ENCODE measurements around the gene PNKP. TPM values are rescaled to one million over a fixed set of nuclear protein-coding genes. Genes with fewer than 3 reads are reported as not detected.

PNKP gene
- total RNA-seq, 1 experiment from 2014 or later: 90.3 TPM

DNA sequence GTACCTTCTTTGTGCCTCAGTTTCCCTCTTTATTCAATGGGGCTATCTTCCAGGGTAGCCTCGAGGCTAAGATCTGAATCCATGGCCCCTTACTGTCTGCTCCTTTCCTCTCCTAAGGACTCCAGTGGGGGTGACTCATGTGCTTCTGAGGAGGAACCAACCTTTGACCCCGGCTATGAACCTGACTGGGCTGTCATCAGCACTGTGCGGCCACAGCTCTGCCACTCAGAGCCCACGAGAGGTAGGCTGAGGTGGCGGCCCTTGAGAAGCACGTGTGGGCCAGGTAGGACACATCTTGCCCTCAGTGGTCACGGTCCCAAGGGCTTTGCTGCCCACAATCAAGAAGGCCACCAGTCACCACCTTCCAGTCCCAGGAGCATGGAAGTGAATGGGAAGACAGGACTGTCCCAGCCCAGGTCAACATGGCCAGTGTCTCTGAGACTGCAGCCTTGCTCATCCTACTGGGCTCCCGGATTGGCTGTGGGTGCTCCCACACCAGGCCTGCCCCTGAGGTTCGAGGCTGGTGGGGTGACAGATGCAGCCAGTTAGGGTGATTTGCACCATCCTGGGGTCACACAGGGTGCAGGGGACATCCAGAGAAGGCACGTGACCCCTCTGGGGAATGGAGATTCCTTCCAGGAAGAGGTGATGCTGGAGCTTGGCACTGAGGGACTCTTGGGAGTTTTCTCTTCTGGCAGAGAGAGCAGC, 12.9 kb upstream of the PNKP start:
- BruUV-seq (replicated peaks): no TSS peak
- CTCF ChIA-PET: interaction anchor here (0.7 kb wide), 1 partner anchor 68 kb away, joined by 3 read pairs; no protein-coding TSS in a partner anchor
- Mint-ChIP-seq H3K36me3 (ENCODE audit: insufficient read depth, unreplicated experiment) (peaks cover 74% of the 10 kb centered on the region), H3K27ac (ENCODE audit: low read depth, unreplicated experiment) (no peak overlapping the region), H3K4me1 (ENCODE audit: insufficient read depth, unreplicated experiment) (peaks cover 8% of the 10 kb centered on the region), H3K4me3 (ENCODE audit: unreplicated experiment) (no peak overlapping the region), H3K9me3 (ENCODE audit: unreplicated experiment) (no peaks in the 10 kb centered on the region), H3K27me3 (ENCODE audit: insufficient read depth, unreplicated experiment) (no peaks in the 10 kb centered on the region)
- TF ChIP-seq, protein P1, sequence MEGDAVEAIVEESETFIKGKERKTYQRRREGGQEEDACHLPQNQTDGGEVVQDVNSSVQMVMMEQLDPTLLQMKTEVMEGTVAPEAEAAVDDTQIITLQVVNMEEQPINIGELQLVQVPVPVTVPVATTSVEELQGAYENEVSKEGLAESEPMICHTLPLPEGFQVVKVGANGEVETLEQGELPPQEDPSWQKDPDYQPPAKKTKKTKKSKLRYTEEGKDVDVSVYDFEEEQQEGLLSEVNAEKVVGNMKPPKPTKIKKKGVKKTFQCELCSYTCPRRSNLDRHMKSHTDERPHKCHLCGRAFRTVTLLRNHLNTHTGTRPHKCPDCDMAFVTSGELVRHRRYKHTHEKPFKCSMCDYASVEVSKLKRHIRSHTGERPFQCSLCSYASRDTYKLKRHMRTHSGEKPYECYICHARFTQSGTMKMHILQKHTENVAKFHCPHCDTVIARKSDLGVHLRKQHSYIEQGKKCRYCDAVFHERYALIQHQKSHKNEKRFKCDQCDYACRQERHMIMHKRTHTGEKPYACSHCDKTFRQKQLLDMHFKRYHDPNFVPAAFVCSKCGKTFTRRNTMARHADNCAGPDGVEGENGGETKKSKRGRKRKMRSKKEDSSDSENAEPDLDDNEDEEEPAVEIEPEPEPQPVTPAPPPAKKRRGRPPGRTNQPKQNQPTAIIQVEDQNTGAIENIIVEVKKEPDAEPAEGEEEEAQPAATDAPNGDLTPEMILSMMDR (IDR thresholded peaks at IDR 0.05; ENCODE audit: unreplicated experiment): no peak
- intact Hi-C loops (cut with micrococcal nuclease): no loop called here
- POLR2A ChIA-PET: no interaction called here
- DNase-seq (ENCODE audit: unreplicated experiment): no peak

DNA sequence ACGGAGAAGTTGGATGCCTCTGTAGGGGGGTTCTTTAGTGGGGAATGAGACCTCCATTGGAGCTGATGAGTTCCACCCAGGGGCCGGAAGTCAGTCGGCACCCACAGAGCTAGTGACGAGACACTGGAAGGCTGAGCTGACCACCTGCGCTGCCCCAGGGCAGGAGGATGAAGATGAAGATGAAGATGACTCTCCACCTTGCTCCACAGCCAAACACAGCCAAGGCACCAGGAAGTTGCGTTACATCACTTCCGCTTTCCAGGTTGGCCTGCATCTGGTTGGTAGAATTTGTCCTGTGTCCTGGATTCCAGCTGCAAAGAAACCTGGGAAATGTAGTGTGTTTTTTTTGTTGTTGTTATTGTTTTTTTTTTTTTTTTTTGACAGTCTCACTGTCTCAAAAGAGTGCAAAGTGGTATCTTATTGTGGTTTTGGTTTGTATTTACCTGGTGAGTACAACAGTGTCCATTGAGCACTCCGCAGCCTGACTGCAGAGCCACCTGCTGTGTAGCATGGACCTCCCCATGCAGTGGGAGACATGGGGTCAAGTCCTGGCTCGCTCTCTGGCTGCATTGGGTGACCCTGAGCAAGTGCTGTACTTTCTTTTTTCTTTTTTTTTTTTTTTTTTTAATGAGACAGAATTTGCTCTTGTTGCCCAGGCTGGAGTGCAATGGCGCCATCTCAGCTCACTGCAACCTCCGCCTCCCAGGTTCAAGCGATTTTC, 12.0 kb upstream of the PNKP start:
- Mint-ChIP-seq H3K36me3 (ENCODE audit: insufficient read depth, unreplicated experiment) (peaks cover 65% of the 10 kb centered on the region), H3K4me1 (ENCODE audit: insufficient read depth, unreplicated experiment) (peaks cover 10% of the 10 kb centered on the region), H3K9me3 (ENCODE audit: unreplicated experiment) (no peaks in the 10 kb centered on the region), H3K27me3 (ENCODE audit: insufficient read depth, unreplicated experiment) (no peaks in the 10 kb centered on the region), H3K27ac (ENCODE audit: low read depth, unreplicated experiment) (no peak overlapping the region), H3K4me3 (ENCODE audit: unreplicated experiment) (no peak overlapping the region)
- ChIA-PET POLR2A (interaction anchor here (0.6 to 1.1 kb wide), 3 partner anchors 16 to 239 kb away, joined by 3 read pairs; partner anchors contain the start of gene RRAS), CTCF (no interaction called here)
- intact Hi-C loops (cut with micrococcal nuclease): no loop called here
- TF ChIP-seq, protein P1 (IDR thresholded peaks at IDR 0.05; ENCODE audit: unreplicated experiment): no peak
- DNase-seq (ENCODE audit: unreplicated experiment): no peak
- no TSS peak for BruUV-seq (replicated peaks)

DNA sequence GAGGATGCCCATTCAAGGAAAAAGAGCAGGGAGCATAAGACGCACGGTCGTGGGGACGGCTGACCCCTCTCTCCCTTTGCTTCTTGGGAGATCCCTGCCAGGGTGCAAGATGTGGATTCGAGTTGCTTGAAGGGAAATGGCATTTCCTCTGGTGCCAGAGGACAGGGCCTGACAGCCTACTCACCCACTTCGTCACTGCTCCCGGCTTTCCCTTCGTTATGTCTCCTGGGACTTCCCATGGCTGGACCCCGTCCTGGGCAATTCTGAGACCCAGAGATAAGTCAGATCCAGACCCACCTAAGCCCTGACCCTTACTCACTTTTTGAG, 11.3 kb upstream of the PNKP start:
- Mint-ChIP-seq H3K4me1 (ENCODE audit: insufficient read depth, unreplicated experiment) (peaks cover 10% of the 10 kb centered on the region), H3K27ac (ENCODE audit: low read depth, unreplicated experiment) (no peak overlapping the region)
- CTCF ChIA-PET: no interaction called here

More for the DNA sequence above, 11.3 kb upstream of the PNKP start:
- Mint-ChIP-seq H3K36me3 (ENCODE audit: insufficient read depth, unreplicated experiment) (peaks cover 60% of the 10 kb centered on the region), H3K9me3 (ENCODE audit: unreplicated experiment) (no peaks in the 10 kb centered on the region), H3K27me3 (ENCODE audit: insufficient read depth, unreplicated experiment) (no peaks in the 10 kb centered on the region), H3K4me3 (ENCODE audit: unreplicated experiment) (no peak overlapping the region)
- intact Hi-C loops (cut with micrococcal nuclease): no loop called here
- TF ChIP-seq, protein P1 (IDR thresholded peaks at IDR 0.05; ENCODE audit: unreplicated experiment): no peak
- TSS peak; percentile 42 for BruUV-seq (replicated peaks)
- DNase-seq (ENCODE audit: unreplicated experiment): no peak
- POLR2A ChIA-PET: interaction anchor here (1.0 to 4.0 kb wide), 6 partner anchors 12 to 202 kb away, joined by 3 to 78 read pairs (median 22); partner anchors contain the start of genes AP2A1, ATF5, NUP62 and PNKP
